K562 (cell line): ENCODE results near the gene C11orf65. TPM values are rescaled to one million over a fixed set of nuclear protein-coding genes. Genes with fewer than 3 reads are reported as not detected.

Source experiments
- ASH1L ChIP-seq: fragments of 450-650 bp; IDR thresholded peaks from 2 replicates; pipeline ENCODE4 v1.6.1; 2018; ENCODE audit warnings: borderline replicate concordance, mild to moderate bottlenecking, low read depth; ENCODE audit not compliant: partially characterized antibody
- ATF7 ChIP-seq: fragments of 450-650 bp; IDR thresholded peaks from 2 replicates; pipeline ENCODE4 v1.7.1; 2014; ENCODE audit warnings: mild to moderate bottlenecking, moderate library complexity
- CHCHD3 ChIP-seq: fragments of 250-450 bp; sonication (Bioruptor Pico); IDR thresholded peaks from 2 replicates; pipeline ENCODE4 v2.1.2; 2022; ENCODE audit warnings: mild to moderate bottlenecking
- CHD2 ChIP-seq: IDR thresholded peaks from 2 replicates; pipeline ENCODE4 v1.6.1; 2011; ENCODE audit warnings: low read depth, low read length
- CREM ChIP-seq: IDR thresholded peaks from 2 replicates; pipeline ENCODE4 v1.6.1; 2014; ENCODE audit warnings: antibody characterized with exemption, low read depth
- ESRRB ChIP-seq: fragments of 250-450 bp; sonication (Bioruptor Pico); IDR thresholded peaks from 2 replicates; pipeline ENCODE4 v1.5.0; 2020; ENCODE audit warnings: mild to moderate bottlenecking, moderate library complexity, borderline replicate concordance
- JUN ChIP-seq, 2 experiments: sonication (generic) in 1 of 2; formaldehyde crosslinking in 1 of 2; IDR thresholded peaks; 2 replicates each; pipeline versions ENCODE4 v1.6.1 to v1.8.0; 2012 to 2022; ENCODE audit warnings: borderline replicate concordance in 2 of 2, mild to moderate bottlenecking in 2 of 2, improper control_type of control experiment in 1 of 2, low read depth in 1 of 2, low read length in 1 of 2, missing genetic modification reagents in 1 of 2
- MTA2 ChIP-seq: fragments of 450-650 bp; IDR thresholded peaks from 2 replicates; pipeline ENCODE4 v1.6.1; 2016; ENCODE audit warnings: low read depth
- NFXL1 ChIP-seq: fragments of 450-650 bp; formaldehyde crosslinking; IDR thresholded peaks from 2 replicates; pipeline ENCODE4 v1.4.0; 2021; ENCODE audit warnings: mild to moderate bottlenecking
- POLR2B ChIP-seq: fragments of 450-650 bp; IDR thresholded peaks from 2 replicates; pipeline ENCODE4 v1.6.1; 2018; ENCODE audit warnings: low read depth; ENCODE audit not compliant: partially characterized antibody
- POLR3G ChIP-seq: IDR thresholded peaks from 2 replicates; pipeline ENCODE4 v1.6.1; 2011; ENCODE audit not compliant: insufficient read length, insufficient replicate concordance; ENCODE audit errors: extremely low read depth
- RAD51 ChIP-seq: fragments of 450-650 bp; IDR thresholded peaks from 2 replicates; pipeline ENCODE4 v1.7.1; 2016; ENCODE audit warnings: low read depth, mild to moderate bottlenecking, borderline replicate concordance
- SIN3A ChIP-seq, 2 experiments: fragments of 150-350 bp in 1 of 2; IDR thresholded peaks; 2 replicates each; pipeline ENCODE4 v1.6.1; 2011 to 2016; ENCODE audit warnings: borderline replicate concordance in 2 of 2, low read depth in 2 of 2, low read length in 2 of 2, mild to moderate bottlenecking in 2 of 2, moderate library complexity in 2 of 2; ENCODE audit not compliant: control insufficient read depth in 1 of 2
- SNRNP70 ChIP-seq: fragments of 200-400 bp; formaldehyde crosslinking; optimal IDR thresholded peaks from 2 replicates; pipeline ENCODE3; 2017; ENCODE audit warnings: low read depth, low read length
- U2AF1 ChIP-seq: fragments of 200-400 bp; formaldehyde crosslinking; optimal IDR thresholded peaks from 2 replicates; pipeline ENCODE3; 2017; ENCODE audit warnings: mild to moderate bottlenecking, low read depth, low read length, moderate library complexity
- ZNF57 ChIP-seq: fragments of 450-650 bp; formaldehyde crosslinking; IDR thresholded peaks from 2 replicates; pipeline ENCODE4 v1.4.0; 2020; ENCODE audit warnings: mild to moderate bottlenecking, moderate library complexity
- ZNF696 ChIP-seq: fragments of 250-450 bp; sonication (Bioruptor Pico); conservative IDR thresholded peaks from 2 replicates; pipeline ENCODE4 v1.4.0; 2020; ENCODE audit warnings: mild to moderate bottlenecking, moderate library complexity
- ZNF699 ChIP-seq: fragments of 250-450 bp; sonication (Bioruptor Pico); IDR thresholded peaks from 2 replicates; pipeline ENCODE4 v1.8.0; 2021; ENCODE audit warnings: mild to moderate bottlenecking, moderate library complexity; ENCODE audit not compliant: insufficient replicate concordance
- ZNF79 ChIP-seq: fragments of 250-450 bp; sonication (Bioruptor Pico); IDR thresholded peaks from 2 replicates; pipeline ENCODE4 v1.4.0; 2020; ENCODE audit warnings: low read depth, mild to moderate bottlenecking, moderate library complexity
- polyA plus RNA-seq, 8 experiments: library from polyadenylated mRNA; depleted of rRNA in 4 of 8; stranded (reverse) in 5 of 8; unstranded in 3 of 8; fragments of >200 nt; fragmentation: Nextera tagmentation in 2 of 8; fragmentation: Illumina TruSeq in 1 of 8; extraction: Ambion mirVana in 2 of 8; extraction: Trizol in 1 of 8; gene quantifications; 2 replicates each; pipeline versions ENCODE4 v1.2.1 to v1.2.3, GENCODE V29; 2011 to 2014; ENCODE audit warnings: inconsistent platforms in 1 of 8, missing spikeins in 1 of 8
- total RNA-seq, 7 experiments: library from RNA; depleted of rRNA in 6 of 7; stranded (reverse); fragments of >200 nt in 6 of 7; fragmentation: Illumina TruSeq in 2 of 7; extraction: Trizol in 2 of 7; gene quantifications; 2 replicates each; pipeline versions ENCODE4 v1.2.1 to v1.2.3, GENCODE V29; 2011 to 2021; ENCODE audit warnings: low replicate concordance in 1 of 7
- TF ChIP-seq, protein P1 (sequence below): fragments of 250-450 bp; sonication (Bioruptor Pico); IDR thresholded peaks from 2 replicates; pipeline ENCODE4 v1.5.0; 2021
- TF ChIP-seq, protein P2 (sequence below): fragments of 200-400 bp; formaldehyde crosslinking; IDR thresholded peaks from 2 replicates; pipeline ENCODE4 v1.6.1; 2017; ENCODE audit warnings: mild to moderate bottlenecking, low read depth, low read length, moderate library complexity
- TF ChIP-seq, protein P3 (sequence below), 2 experiments: IDR thresholded peaks in 1 of 2; conservative IDR thresholded peaks in 1 of 2; 2 replicates each; pipeline ENCODE4 v1.6.1; 2016; ENCODE audit warnings: low read depth in 2 of 2, mild to moderate bottlenecking in 1 of 2, missing compliant biosample characterization in 1 of 2, missing genetic modification characterization in 1 of 2, moderate library complexity in 1 of 2

C11orf65 gene
- total and polyA plus RNA-seq, 9 of the 15 experiments (the other 6 are each of a cell fraction or from before 2014, with no cell fraction given): 1.0 to 2.1 (median 1.2) TPM

DNA sequence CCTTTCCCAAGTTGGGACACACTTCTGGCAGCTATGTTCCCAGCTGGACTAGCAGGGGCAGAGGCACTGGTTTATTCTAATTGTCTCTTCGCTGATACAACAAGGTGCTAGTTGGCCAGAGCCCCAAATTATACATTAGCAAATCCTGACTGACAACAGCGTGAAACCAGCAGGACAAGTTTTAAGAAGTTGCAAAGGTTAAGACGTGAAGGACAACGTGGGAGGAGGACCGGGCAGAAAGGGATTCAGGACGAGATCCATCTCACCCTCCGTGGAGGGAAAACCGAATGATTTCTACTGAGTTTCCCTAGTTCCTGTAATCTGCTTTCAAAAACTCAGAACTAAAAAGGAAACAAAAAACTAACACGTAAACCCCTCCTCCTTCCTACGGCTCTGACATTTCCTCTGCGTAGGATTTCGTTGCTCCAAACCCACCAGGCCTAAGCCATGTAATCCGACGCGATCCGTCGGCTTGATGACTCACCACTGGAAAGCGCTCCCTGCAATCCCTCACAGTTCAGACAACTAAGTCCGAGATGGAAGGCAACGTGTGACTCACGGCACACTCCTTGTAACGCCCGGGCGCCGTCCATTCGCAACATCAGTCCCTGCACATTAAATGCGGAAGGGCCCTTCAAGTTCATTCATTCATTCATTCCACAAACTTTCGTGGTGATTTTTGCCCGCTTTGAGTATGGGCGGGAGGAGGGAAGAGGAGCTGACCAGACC lies 30.2 kb upstream of the C11orf65 start (continued):
- TF ChIP-seq, protein P1, sequence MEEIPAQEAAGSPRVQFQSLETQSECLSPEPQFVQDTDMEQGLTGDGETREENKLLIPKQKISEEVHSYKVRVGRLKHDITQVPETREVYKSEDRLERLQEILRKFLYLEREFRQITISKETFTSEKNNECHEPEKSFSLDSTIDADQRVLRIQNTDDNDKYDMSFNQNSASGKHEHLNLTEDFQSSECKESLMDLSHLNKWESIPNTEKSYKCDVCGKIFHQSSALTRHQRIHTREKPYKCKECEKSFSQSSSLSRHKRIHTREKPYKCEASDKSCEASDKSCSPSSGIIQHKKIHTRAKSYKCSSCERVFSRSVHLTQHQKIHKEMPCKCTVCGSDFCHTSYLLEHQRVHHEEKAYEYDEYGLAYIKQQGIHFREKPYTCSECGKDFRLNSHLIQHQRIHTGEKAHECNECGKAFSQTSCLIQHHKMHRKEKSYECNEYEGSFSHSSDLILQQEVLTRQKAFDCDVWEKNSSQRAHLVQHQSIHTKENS (CRISPR knock-in tag): no peak
- TF ChIP-seq CHCHD3 (no peak), POLR3G (no peak), U2AF1 (no peak), CHD2 (peak; percentile 19; the same call in 1 of the 2 replicates), ESRRB (CRISPR knock-in tag) (no peak), ZNF696 (CRISPR knock-in tag) (no peak), RAD51 (no peak), CREM (peak; percentile 93), ZNF699 (CRISPR knock-in tag) (no peak), SNRNP70 (no peak), ZNF57 (CRISPR knock-in tag) (no peak), ASH1L (no peak), POLR2B (peak; percentile 86), ZNF79 (CRISPR knock-in tag) (no peak), NFXL1 (CRISPR knock-in tag) (no peak), ATF7 (peak; percentile 85), MTA2 (no peak), SIN3A (IDR thresholded peaks at IDR 0.05; ENCODE audit: borderline replicate concordance in 2 of 2, control insufficient read depth in 1 of 2, low read depth in 2 of 2, low read length in 2 of 2) (peak in 1 of 2 experiments; percentile 48; a peak in 2 of 4 replicates), JUN (IDR thresholded peaks at IDR 0.05; ENCODE audit: borderline replicate concordance, low read depth, low read length) (peak; percentile 98), JUN (CRISPR knock-in tag; IDR thresholded peaks at IDR 0.05; ENCODE audit: borderline replicate concordance) (peak; percentile 93; the same call in 1 of the 2 replicates)
- TF ChIP-seq, protein P2, sequence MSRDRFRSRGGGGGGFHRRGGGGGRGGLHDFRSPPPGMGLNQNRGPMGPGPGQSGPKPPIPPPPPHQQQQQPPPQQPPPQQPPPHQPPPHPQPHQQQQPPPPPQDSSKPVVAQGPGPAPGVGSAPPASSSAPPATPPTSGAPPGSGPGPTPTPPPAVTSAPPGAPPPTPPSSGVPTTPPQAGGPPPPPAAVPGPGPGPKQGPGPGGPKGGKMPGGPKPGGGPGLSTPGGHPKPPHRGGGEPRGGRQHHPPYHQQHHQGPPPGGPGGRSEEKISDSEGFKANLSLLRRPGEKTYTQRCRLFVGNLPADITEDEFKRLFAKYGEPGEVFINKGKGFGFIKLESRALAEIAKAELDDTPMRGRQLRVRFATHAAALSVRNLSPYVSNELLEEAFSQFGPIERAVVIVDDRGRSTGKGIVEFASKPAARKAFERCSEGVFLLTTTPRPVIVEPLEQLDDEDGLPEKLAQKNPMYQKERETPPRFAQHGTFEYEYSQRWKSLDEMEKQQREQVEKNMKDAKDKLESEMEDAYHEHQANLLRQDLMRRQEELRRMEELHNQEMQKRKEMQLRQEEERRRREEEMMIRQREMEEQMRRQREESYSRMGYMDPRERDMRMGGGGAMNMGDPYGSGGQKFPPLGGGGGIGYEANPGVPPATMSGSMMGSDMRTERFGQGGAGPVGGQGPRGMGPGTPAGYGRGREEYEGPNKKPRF: no peak
- TF ChIP-seq, protein P3, sequence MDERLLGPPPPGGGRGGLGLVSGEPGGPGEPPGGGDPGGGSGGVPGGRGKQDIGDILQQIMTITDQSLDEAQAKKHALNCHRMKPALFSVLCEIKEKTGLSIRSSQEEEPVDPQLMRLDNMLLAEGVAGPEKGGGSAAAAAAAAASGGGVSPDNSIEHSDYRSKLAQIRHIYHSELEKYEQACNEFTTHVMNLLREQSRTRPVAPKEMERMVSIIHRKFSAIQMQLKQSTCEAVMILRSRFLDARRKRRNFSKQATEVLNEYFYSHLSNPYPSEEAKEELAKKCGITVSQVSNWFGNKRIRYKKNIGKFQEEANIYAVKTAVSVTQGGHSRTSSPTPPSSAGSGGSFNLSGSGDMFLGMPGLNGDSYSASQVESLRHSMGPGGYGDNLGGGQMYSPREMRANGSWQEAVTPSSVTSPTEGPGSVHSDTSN (CRISPR knock-in tag; IDR thresholded peaks at IDR 0.05; ENCODE audit: low read depth): no peak
- TF ChIP-seq, protein P3 (tag; conservative IDR thresholded peaks at IDR 0.05; ENCODE audit: low read depth): peak; percentile 70
